GM18873 (cell line): ENCODE results near the gene ATP10A.

Experiments used
- ATAC-seq: cut with Tn5 transposase; IDR thresholded peaks from one replicate; pipeline ENCODE4 v1.9.1; 2021; ENCODE audit warnings: mild to moderate bottlenecking, moderate library complexity, moderate number of reproducible peaks; ENCODE audit not compliant: unreplicated experiment, low FRiP score

ATP10A gene

GRCh38 chr15:25863111-25863967 lies at the start of gene ATP10A:
Gene ATP10A (minus strand): TSS chr15:25863327. CDS start chr15:25863096, 231 bp downstream.
- no peak for ATAC-seq

- no peak for ATAC-seq
Measured at GRCh38 chr15:25912035-25912434, 48.9 kb upstream of the ATP10A start.

GRCh38 chr15:25910832-25911231 lies 47.7 kb upstream of the ATP10A start:
- no peak for ATAC-seq

- ATAC-seq, result no peak
Measured at GRCh38 chr15:25909806-25910205, 46.7 kb upstream of the ATP10A start.

GRCh38 chr15:25909325-25909724 lies 46.2 kb upstream of the ATP10A start:
- ATAC-seq, result no peak

GRCh38 chr15:25905140-25905539 lies 42.0 kb upstream of the ATP10A start:
- ATAC-seq, result no peak

GRCh38 chr15:25903024-25903581 lies 40.0 kb upstream of the ATP10A start:
- no peak for ATAC-seq

- no peak for ATAC-seq
Measured at GRCh38 chr15:25901811-25902605, 38.9 kb upstream of the ATP10A start.

GRCh38 chr15:25900901-25901300 lies 37.8 kb upstream of the ATP10A start:
- ATAC-seq, result no peak

GRCh38 chr15:25900431-25900830 lies 37.3 kb upstream of the ATP10A start:
- no peak for ATAC-seq

- no peak for ATAC-seq
Measured at GRCh38 chr15:25899870-25900269, 36.7 kb upstream of the ATP10A start.

- no peak for ATAC-seq
Measured at GRCh38 chr15:25897658-25898057, 34.5 kb upstream of the ATP10A start.

GRCh38 chr15:25894371-25894902 lies 31.3 kb upstream of the ATP10A start:
- ATAC-seq, result no peak

- ATAC-seq, result no peak
Measured at GRCh38 chr15:25893596-25893995, 30.5 kb upstream of the ATP10A start.

- no peak for ATAC-seq
Measured at GRCh38 chr15:25892126-25892525, 29.0 kb upstream of the ATP10A start.

- no peak for ATAC-seq
Measured at GRCh38 chr15:25891081-25891480, 28.0 kb upstream of the ATP10A start.

GRCh38 chr15:25890529-25890928 lies 27.4 kb upstream of the ATP10A start:
- ATAC-seq, result no peak

GRCh38 chr15:25887870-25888269 lies 24.7 kb upstream of the ATP10A start:
- no peak for ATAC-seq

- no peak for ATAC-seq
Measured at GRCh38 chr15:25886498-25887140, 23.5 kb upstream of the ATP10A start.

GRCh38 chr15:25884370-25884769 lies 21.2 kb upstream of the ATP10A start:
- no peak for ATAC-seq
